Neutrophil (primary cell): ENCODE results near the gene FADS3.
"Not testable (repeated sequence)": the region's sequence is repeated elsewhere in the genome, so short reads cannot be mapped to it uniquely, and the experiment has no call there.

ENCODE experiments used
- H3K27ac ChIP-seq: fragments of 200-600 bp; sonication (generic); 2 replicates; pipeline ENCODE4 v1.5.1; 2016; ENCODE audit warnings: mild to moderate bottlenecking, moderate library complexity
- H3K27me3 ChIP-seq: fragments of 200-600 bp; sonication (generic); 2 replicates; pipeline ENCODE4 v1.6.0; 2016; ENCODE audit warnings: mild to moderate bottlenecking
- H3K36me3 ChIP-seq: fragments of 200-600 bp; sonication (generic); 2 replicates; pipeline ENCODE4 v1.5.1; 2017
- H3K4me1 ChIP-seq, 2 experiments: fragments of 200-600 bp in 1 of 2; sonication (generic) in 1 of 2; 1 replicate in 1 of 2; 2 replicates in 1 of 2; pipeline versions ENCODE4 v1.5.1 to v1.6.1; 2013 to 2016; ENCODE audit warnings: low read depth in 1 of 2, low read length in 1 of 2, mild to moderate bottlenecking in 1 of 2, moderate library complexity in 1 of 2; ENCODE audit not compliant: control insufficient read depth in 1 of 2, insufficient read depth in 1 of 2
- H3K4me3 ChIP-seq, 2 experiments: fragments of 200-600 bp in 1 of 2; sonication (generic) in 1 of 2; 1 replicate in 1 of 2; 2 replicates in 1 of 2; pipeline ENCODE4 v1.5.1; 2013 to 2016; ENCODE audit warnings: low read depth in 1 of 2, low read length in 1 of 2, mild to moderate bottlenecking in 1 of 2, moderate library complexity in 1 of 2
- H3K9me3 ChIP-seq: fragments of 200-600 bp; sonication (generic); 2 replicates; pipeline ENCODE4 v1.5.1; 2016
- TF ChIP-seq, protein P1 (sequence below): fragments of 200-600 bp; sonication (generic); IDR thresholded peaks from 2 replicates; pipeline ENCODE4 v1.5.1; 2016; ENCODE audit warnings: antibody characterized with exemption

Gene FADS3

GRCh38 chr11:61883947-61884346, 7.4 kb downstream of the FADS3 start:
- Histone ChIP-seq H3K4me3 (no peak overlapping the region), H3K9me3 (no peaks in the 10 kb centered on the region), H3K27ac (no peak overlapping the region), H3K36me3 (no peaks in the 10 kb centered on the region), H3K4me1 (no peaks in the 10 kb centered on the region), H3K27me3 (peaks cover 9% of the 10 kb centered on the region)
- TF ChIP-seq, protein P1, sequence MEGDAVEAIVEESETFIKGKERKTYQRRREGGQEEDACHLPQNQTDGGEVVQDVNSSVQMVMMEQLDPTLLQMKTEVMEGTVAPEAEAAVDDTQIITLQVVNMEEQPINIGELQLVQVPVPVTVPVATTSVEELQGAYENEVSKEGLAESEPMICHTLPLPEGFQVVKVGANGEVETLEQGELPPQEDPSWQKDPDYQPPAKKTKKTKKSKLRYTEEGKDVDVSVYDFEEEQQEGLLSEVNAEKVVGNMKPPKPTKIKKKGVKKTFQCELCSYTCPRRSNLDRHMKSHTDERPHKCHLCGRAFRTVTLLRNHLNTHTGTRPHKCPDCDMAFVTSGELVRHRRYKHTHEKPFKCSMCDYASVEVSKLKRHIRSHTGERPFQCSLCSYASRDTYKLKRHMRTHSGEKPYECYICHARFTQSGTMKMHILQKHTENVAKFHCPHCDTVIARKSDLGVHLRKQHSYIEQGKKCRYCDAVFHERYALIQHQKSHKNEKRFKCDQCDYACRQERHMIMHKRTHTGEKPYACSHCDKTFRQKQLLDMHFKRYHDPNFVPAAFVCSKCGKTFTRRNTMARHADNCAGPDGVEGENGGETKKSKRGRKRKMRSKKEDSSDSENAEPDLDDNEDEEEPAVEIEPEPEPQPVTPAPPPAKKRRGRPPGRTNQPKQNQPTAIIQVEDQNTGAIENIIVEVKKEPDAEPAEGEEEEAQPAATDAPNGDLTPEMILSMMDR = no peak

DNA sequence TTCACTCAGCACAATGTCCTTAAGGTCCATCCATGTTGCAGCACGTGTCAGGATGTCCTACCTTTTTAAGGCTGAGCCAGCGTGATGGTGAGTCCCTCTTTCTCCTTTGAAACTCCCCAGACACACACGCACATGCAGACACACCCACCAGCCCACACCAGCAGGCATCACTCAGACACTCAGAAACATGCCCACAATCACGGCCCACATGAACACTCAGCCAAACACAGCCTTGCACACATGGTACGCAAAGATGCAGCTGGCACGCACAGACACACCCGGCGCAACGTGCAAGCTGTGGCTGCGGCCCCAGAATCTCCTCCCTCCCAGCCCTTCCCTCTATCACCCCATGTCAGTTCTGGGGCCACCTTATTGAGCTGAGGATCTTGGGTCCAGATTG, 8.0 kb downstream of the FADS3 start:
- TF ChIP-seq, protein P1 = no peak

GRCh38 chr11:61882879-61883278, 8.5 kb downstream of the FADS3 start:
- peaks cover 9% of the 10 kb centered on the region for H3K27me3 ChIP-seq
- TF ChIP-seq, protein P1 = no peak
- H3K9me3 ChIP-seq = no peaks in the 10 kb centered on the region
- H3K4me1 ChIP-seq = no peaks in the 10 kb centered on the region
- H3K4me3 ChIP-seq = no peak overlapping the region
- no peaks in the 10 kb centered on the region for H3K36me3 ChIP-seq
- H3K27ac ChIP-seq = no peak overlapping the region

More for the DNA sequence above, 8.0 kb downstream of the FADS3 start:
- no peaks in the 10 kb centered on the region for H3K4me1 ChIP-seq
- H3K9me3 ChIP-seq = no peaks in the 10 kb centered on the region
- no peaks in the 10 kb centered on the region for H3K36me3 ChIP-seq
- no peak overlapping the region for H3K27ac ChIP-seq
- peaks cover 9% of the 10 kb centered on the region for H3K27me3 ChIP-seq
- no peak overlapping the region for H3K4me3 ChIP-seq

DNA sequence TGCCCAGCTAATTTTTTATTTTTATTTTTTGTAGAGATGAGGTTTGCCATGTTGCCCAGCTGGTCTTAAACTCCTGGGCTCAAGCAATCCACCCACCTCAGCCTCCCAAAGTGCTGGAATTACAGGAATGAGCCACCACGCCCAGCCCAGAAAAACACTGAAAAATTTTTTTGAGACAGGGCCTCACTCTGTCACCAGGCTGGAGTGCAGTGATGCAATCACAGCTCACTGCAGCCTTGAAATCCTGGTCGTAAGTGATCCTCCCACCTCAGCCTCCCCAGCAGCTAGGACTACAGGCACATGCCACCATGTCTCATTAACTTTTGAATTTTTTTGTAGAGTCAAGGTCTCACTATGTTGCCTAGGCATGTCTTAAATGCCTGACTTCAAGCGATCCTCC, 9.1 kb downstream of the FADS3 start:
- H3K27me3 ChIP-seq, H3K4me3 ChIP-seq, H3K4me1 ChIP-seq, H3K27ac ChIP-seq, H3K36me3 ChIP-seq, H3K9me3 ChIP-seq: not testable (repeated sequence)

DNA sequence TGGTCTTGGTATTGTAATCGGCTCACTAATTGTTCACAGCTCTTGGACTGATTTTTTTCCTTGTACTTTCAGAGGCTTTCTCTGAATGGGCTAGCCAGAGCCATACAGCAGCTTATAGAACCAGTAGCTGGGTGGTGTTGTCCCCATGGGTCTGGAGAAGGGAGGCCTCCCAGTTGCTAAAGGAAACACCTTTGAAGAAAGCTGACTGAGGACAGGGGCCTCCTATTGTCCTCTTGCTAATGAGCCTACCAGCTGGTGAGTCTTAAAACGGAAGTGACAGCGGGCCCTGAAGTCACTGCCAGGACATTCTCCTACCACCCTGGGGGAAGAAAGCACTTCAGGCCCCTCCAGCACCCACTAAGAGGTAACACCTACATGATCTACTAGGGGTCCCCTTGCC, 9.9 kb downstream of the FADS3 start:
- no peak overlapping the region for H3K27ac ChIP-seq
- TF ChIP-seq, protein P1 = no peak
- no peak overlapping the region for H3K4me3 ChIP-seq

GRCh38 chr11:61880454-61880853, 10.9 kb downstream of the FADS3 start:
- Histone ChIP-seq H3K36me3 (no peaks in the 10 kb centered on the region), H3K4me1 (no peaks in the 10 kb centered on the region)
- TF ChIP-seq, protein P1 = no peak

More for the DNA sequence above, 9.9 kb downstream of the FADS3 start:
- Histone ChIP-seq H3K27me3 (no peaks in the 10 kb centered on the region), H3K9me3 (no peaks in the 10 kb centered on the region), H3K4me1 (no peaks in the 10 kb centered on the region), H3K36me3 (no peaks in the 10 kb centered on the region)

More at GRCh38 chr11:61880454-61880853, 10.9 kb downstream of the FADS3 start:
- no peak overlapping the region for H3K27ac ChIP-seq
- no peaks in the 10 kb centered on the region for H3K27me3 ChIP-seq
- no peaks in the 10 kb centered on the region for H3K9me3 ChIP-seq
- H3K4me3 ChIP-seq = no peak overlapping the region
